ENCODE data around the gene NOL3. TPM values are rescaled to one million over a fixed set of nuclear protein-coding genes. Genes with fewer than 3 reads are reported as not detected.

NOL3 gene
- polyA plus RNA-seq, 1 of the 3 experiments (the other 2 are of a cell fraction) = 34.1 TPM

- 0 out of 2 replicates have a peak, but pooled peaks have one; percentile 67 for TF ChIP-seq SIN3A (IDR thresholded peaks at IDR 0.05; ENCODE audit: borderline replicate concordance, low read depth, low read length)
- TF ChIP-seq CHD2 (IDR thresholded peaks at IDR 0.05; ENCODE audit: low read length, partially characterized antibody) = peak; percentile 32
- no peak for TF ChIP-seq EP300 (IDR thresholded peaks at IDR 0.05; ENCODE audit: borderline replicate concordance in 1 of 2, low read depth in 1 of 2, low read length in 1 of 2)
- TF ChIP-seq NFIC (IDR thresholded peaks at IDR 0.05; ENCODE audit: borderline replicate concordance) = no peak; the same call in 1 of the 2 replicates
- TF ChIP-seq TCF12 (IDR thresholded peaks at IDR 0.05) = no peak
- TF ChIP-seq JUND (IDR thresholded peaks at IDR 0.05) = no peak
- TF ChIP-seq TAF1 (IDR thresholded peaks at IDR 0.05; ENCODE audit: borderline replicate concordance, low read depth, low read length) = peak; percentile 48; the same call in 1 of the 2 replicates
- no peak for TF ChIP-seq ELF1 (IDR thresholded peaks at IDR 0.05)
- TF ChIP-seq PBX3 (IDR thresholded peaks at IDR 0.05) = no peak; the same call in none of the 2 replicates
- peak; percentile 16; the same call in 1 of the 2 replicates for TF ChIP-seq RAD21 (IDR thresholded peaks at IDR 0.05; ENCODE audit: low read length)
- no peak for TF ChIP-seq YY1 (IDR thresholded peaks at IDR 0.05; ENCODE audit: low read depth)
- TF ChIP-seq RCOR1 (IDR thresholded peaks at IDR 0.05; ENCODE audit: low read length) = 0 out of 2 replicates have a peak, but pooled peaks have one; percentile 6
- no peak for TF ChIP-seq FOXM1 (IDR thresholded peaks at IDR 0.05; ENCODE audit: low read depth)
- TF ChIP-seq GABPA (IDR thresholded peaks at IDR 0.05; ENCODE audit: low read depth) = peak; percentile 19; the same call in 1 of the 2 replicates
- no peak; the same call in 1 of the 2 replicates for TF ChIP-seq POLR2AphosphoS5 (IDR thresholded peaks at IDR 0.05; ENCODE audit: low read depth, low read length)
Observed at GRCh38 chr16:67173808-67174705, 3.7 kb downstream of the NOL3 start (continued).

- Histone ChIP-seq H3K36me3 (replicated peaks in 1 of 2; ENCODE audit: control insufficient read depth in 1 of 2, insufficient read depth in 2 of 2, low read length in 1 of 2) (peaks cover 6 to 8% of the 10 kb centered on the region in 2 experiments), H3K4me2 (peak overlapping the region; percentile 86), H4K20me1 (ENCODE audit: insufficient read depth) (peaks cover 10% of the 10 kb centered on the region), H3K27me3 (ENCODE audit: insufficient read depth) (no peaks in the 10 kb centered on the region), H3K9ac (peak overlapping the region; percentile 48), H3K79me2 (ENCODE audit: insufficient read depth) (peaks cover 19% of the 10 kb centered on the region; the same call in 1 of the 2 replicates), H3K9me3 (no peaks in the 10 kb centered on the region), H3K4me3 (ENCODE audit: low read depth in 2 of 2, low read length in 1 of 2) (peak overlapping the region; percentile 45 to 60), H2AFZ (ENCODE audit: low read depth) (no peak overlapping the region), H3K9me2 (no peaks in the 10 kb centered on the region), H3K27ac (ENCODE audit: low read depth in 2 of 2, low read length in 1 of 2) (peak overlapping the region; percentile 50 to 86; a peak in 3 of 4 replicates), H3F3A (replicated peaks; ENCODE audit: insufficient read depth) (peaks cover 42% of the 10 kb centered on the region), H3K4me1 (ENCODE audit: control insufficient read depth in 1 of 2, insufficient read depth in 2 of 2, low read depth in 1 of 2, low read length in 1 of 2) (peaks cover 33 to 54% of the 10 kb centered on the region in 2 experiments; a peak in 3 of 4 replicates)
- CTCF ChIA-PET = interaction anchor here (0.6 to 5.1 kb wide), 8 partner anchors 9 to 204 kb away, joined by 3 to 26 read pairs (median 6); partner anchors contain the start of genes FBXL8, MATCAP1 and TRADD
- DNase-seq = peak; percentile 46
- POLR2A ChIA-PET = interaction anchor here (0.6 to 3.8 kb wide), 10 partner anchors 8 to 179 kb away, joined by 3 to 37 read pairs (median 6); partner anchors contain the start of genes B3GNT9, HSF4, MATCAP1 and TMEM208
- no peak for TF ChIP-seq USF2 (IDR thresholded peaks at IDR 0.05; ENCODE audit: borderline replicate concordance, low read depth, low read length)
- WGBS (ENCODE audit: low lambda C conversion rate) = 84% methylated on average over 13 of the region's 31 CpGs
Observed at GRCh38 chr16:67174706-67175231, 4.4 kb downstream of the NOL3 start.
